ENCODE results near the gene SH2B3.

- TF ChIP-seq EZH2 (IDR thresholded peaks at IDR 0.05; ENCODE audit: borderline replicate concordance, low read length): no peak
- no peak for TF ChIP-seq CTCF (conservative IDR thresholded peaks at IDR 0.05 in 1 of 2, IDR thresholded peaks at IDR 0.05 in 1 of 2; ENCODE audit: extremely low read depth in 1 of 2, insufficient read depth in 1 of 2, low read depth in 1 of 2, low read length in 2 of 2)
Observed at GRCh38 chr12:111395336-111396187, 10.2 kb upstream of the SH2B3 start.
